BE2C (cell line): Measurements from ENCODE around the gene MAP7.

Experiments
- DNase-seq: peaks from one replicate; pipeline ENCODE4 v3.0.0-alpha.2; 2020
- H3K27me3 ChIP-seq: fragments of 250-450 bp; sonication (Bioruptor Pico); 2 replicates; pipeline ENCODE4 v1.5.1; 2020; ENCODE audit warnings: mild to moderate bottlenecking
- H3K36me3 ChIP-seq: fragments of 250-450 bp; sonication (Bioruptor Pico); 2 replicates; pipeline ENCODE4 v1.5.1; 2020; ENCODE audit warnings: mild to moderate bottlenecking
- H3K4me1 ChIP-seq: fragments of 250-450 bp; sonication (Bioruptor Pico); 2 replicates; pipeline ENCODE4 v1.5.1; 2020
- H3K4me3 ChIP-seq: 2 replicates; pipeline ENCODE4 v1.5.1; 2011; ENCODE audit warnings: low read depth, low read length
- H3K9me3 ChIP-seq: fragments of 250-450 bp; sonication (Bioruptor Pico); 2 replicates; pipeline ENCODE4 v1.5.1; 2020
- CTCF ChIP-seq: IDR thresholded peaks from 2 replicates; pipeline ENCODE4 v1.5.1; 2012; ENCODE audit warnings: mild to moderate bottlenecking, low read depth, low read length

MAP7 gene

DNA sequence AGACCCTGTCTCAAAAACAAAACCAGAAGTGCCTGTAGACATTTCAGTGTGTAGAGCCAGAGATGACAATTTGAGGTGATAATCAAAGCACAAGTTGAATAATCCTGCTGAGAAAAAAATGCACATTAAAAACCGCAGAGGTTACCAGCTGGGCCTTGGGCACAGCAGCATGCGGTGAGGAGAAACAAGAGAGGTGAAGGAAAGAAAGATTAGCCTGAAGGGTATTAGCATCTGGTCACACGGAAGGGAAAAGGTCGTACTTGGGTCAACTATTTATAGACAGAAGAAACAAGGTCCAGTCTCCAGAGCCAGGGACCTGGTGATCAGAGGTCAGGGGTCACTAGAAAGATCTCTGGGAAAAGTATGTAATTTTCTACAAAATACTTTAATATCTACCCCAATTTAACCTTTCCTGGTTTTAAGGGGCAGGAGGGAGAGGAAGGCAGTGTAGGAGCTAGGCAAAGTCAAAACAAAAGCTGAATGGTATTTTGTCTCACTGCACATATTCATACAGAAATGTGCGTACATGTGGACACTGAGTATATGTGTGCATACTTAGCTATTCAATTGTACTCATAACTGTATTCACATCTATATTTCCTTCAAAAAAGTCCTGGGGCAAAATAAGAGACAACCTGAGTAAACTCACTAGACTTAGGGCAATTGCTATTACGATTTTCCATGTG is 10.1 kb downstream of the MAP7 start:
- Histone ChIP-seq H3K36me3 (no peaks in the 10 kb centered on the region), H3K4me1 (no peaks in the 10 kb centered on the region)

GRCh38 chr6:136538836-136539235 is 11.4 kb downstream of the MAP7 start:
- Histone ChIP-seq H3K27me3 (no peaks in the 10 kb centered on the region), H3K4me1 (no peaks in the 10 kb centered on the region), H3K36me3 (no peaks in the 10 kb centered on the region), H3K9me3 (no peaks in the 10 kb centered on the region), H3K4me3 (no peak overlapping the region)
- no peak for DNase-seq
- TF ChIP-seq CTCF: no peak

More for the DNA sequence above, 10.1 kb downstream of the MAP7 start:
- Histone ChIP-seq H3K9me3 (no peaks in the 10 kb centered on the region), H3K4me3 (no peak overlapping the region), H3K27me3 (no peaks in the 10 kb centered on the region)
- TF ChIP-seq CTCF: no peak
- DNase-seq: no peak

DNA sequence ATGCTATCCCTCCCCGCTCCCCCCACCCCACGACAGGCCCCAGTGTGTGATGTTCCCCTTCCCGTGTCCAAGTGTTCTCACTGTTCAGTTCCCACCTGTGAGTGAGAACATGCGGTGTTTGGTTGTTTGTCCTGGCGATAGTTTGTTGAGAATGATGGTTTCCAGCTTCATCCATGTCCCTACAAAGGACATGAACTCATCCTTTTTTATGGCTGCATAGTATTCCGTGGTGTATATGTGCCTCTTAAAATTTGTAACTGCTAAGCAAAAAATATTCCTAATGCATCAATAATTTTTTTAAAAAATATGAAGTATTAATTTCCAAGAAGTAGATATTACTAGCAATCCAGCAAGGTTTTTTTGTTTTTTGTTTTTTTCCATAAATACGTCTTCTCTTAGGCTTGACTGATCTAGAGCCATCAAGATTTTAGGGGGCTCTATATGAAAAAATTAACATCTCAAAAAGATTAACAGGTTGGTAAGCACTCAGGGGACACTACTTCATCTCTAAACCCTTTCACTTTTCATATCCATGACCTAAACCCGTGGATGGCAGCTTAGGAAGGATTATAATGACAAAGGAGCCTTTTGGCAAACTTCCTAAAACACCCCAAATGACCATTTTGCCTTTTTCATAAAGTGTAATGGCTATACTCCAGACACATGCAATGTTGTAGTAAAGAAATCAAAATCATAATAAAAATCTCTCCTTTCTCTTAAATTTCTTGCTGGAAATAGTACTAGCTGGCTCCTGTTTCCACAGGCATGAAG is 14.2 kb downstream of the MAP7 start:
- H3K9me3 ChIP-seq: no peaks in the 10 kb centered on the region
- no peak for DNase-seq
- no peaks in the 10 kb centered on the region for H3K27me3 ChIP-seq
- H3K4me1 ChIP-seq: no peaks in the 10 kb centered on the region
- H3K36me3 ChIP-seq: no peaks in the 10 kb centered on the region
- TF ChIP-seq CTCF: no peak
- H3K4me3 ChIP-seq: no peak overlapping the region

DNA sequence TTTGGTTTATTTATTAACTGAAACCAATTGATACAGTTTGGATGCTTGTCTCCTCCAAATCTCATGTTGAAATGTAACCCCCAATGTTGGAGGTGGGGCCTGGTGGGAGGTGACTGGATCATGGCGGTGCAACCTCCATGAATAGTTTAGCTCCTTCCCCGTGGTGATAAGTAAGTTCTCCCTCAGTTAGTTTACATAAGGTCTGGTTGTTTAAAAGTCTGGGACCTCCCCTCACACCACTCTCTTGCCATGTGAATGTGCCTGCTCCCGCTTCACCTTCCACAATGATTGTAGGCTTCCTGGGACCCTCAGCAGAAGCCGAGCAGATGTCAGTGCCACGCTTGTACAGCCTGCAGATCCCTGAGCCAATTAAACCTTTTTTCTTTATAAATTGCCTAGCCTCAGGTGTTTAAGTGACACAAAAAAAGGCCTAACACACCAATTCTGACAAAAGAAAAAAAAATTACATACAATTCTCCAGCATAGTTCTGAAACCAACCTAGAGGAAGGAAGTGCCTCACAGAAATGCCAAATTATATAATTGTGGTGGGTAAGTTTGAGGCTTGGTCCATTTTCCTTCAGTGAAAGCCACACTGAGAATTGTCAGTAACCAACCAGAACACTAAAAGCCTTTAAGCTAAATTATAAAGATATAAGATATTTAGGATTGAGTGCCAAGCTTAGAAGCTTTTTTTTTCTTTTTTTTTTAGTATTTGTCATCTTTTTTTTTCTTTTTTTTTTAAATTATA is 15.0 kb downstream of the MAP7 start:
- no peak for TF ChIP-seq CTCF
- no peaks in the 10 kb centered on the region for H3K4me1 ChIP-seq

GRCh38 chr6:136534268-136534667 is 16.0 kb downstream of the MAP7 start:
- Histone ChIP-seq H3K36me3 (no peaks in the 10 kb centered on the region), H3K4me3 (no peak overlapping the region), H3K4me1 (no peaks in the 10 kb centered on the region), H3K27me3 (no peaks in the 10 kb centered on the region), H3K9me3 (no peaks in the 10 kb centered on the region)
- no peak for TF ChIP-seq CTCF
- DNase-seq: no peak

More for the DNA sequence above, 15.0 kb downstream of the MAP7 start:
- DNase-seq: no peak
- Histone ChIP-seq H3K36me3 (no peaks in the 10 kb centered on the region), H3K4me3 (no peak overlapping the region), H3K9me3 (no peaks in the 10 kb centered on the region), H3K27me3 (no peaks in the 10 kb centered on the region)
